GM18519 (cell line): Measurements from ENCODE around the gene EEFSEC.
"Not testable (repeated sequence)": the region's sequence is repeated elsewhere in the genome, so short reads cannot be mapped to it uniquely, and the experiment has no call there.

Source experiments
- ATAC-seq: cut with Tn5 transposase; IDR thresholded peaks from one replicate; pipeline ENCODE4 v1.9.1; 2021; ENCODE audit warnings: mild to moderate bottlenecking, moderate library complexity; ENCODE audit not compliant: unreplicated experiment, low FRiP score

EEFSEC gene

DNA sequence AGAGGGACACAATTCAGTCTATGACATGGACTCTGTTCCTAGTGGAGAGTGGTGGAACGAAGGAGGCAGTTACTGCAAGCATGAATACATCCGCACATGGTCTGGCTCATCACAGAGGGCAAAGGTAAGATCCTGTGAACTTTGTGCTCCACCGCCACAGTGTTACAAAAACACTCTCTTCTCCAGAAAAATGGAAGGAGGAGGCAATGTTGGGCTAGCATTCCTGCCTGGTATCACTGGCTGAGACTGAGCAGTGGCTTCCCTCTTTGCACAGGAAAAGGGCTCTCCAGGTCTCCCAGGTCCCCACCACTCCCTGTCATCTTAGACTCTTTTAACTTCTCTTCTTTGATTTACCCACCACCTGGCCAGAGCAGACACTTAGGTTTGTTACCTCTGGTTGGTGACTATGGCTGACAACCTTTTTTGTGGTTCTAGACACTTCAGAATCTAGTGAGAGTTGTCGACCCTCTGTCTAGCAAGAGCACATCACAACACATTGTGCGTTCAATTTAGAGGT, 1.5 kb upstream of the EEFSEC start:
- ATAC-seq, result no peak

DNA sequence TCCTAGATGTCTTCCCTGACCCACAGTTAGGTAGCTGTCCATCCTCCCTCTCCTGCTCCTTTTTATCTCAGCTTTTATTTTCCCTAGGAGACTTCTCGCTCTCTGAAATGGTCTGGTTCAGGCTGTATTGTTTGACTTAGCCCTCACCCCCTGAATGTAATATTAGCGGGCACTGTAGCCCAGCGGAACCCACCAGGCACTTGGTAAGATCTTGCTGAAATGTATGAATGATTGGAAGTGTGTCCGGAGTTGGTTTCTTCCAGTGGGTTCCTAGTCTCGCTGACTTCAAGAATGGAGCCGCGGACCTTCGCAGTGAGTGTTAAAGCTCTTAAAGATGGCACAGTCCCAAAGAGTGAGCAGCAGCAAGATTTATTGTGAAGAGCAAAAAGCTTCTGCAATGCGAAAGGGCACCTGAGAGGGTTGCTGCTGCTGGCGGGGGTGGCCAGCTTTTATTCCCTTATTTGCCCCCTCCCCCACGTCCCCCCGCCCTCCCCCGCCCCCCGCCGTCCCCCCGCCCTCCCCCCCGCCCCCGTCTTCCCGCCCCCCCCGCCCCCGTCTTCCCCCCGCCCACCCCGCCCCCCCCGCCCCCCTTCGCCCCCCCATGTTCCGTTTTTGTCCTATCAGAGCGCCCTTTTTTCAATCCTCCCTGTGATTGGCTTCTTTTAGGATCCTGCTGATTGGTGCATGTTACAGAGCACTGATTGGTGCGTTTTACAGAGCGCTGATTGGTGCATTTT, 694 bp upstream of the EEFSEC start:
- ATAC-seq, result no peak

GRCh38 chr3:128154354-128154753, 1.1 kb downstream of the EEFSEC start:
- not testable (repeated sequence) for ATAC-seq

DNA sequence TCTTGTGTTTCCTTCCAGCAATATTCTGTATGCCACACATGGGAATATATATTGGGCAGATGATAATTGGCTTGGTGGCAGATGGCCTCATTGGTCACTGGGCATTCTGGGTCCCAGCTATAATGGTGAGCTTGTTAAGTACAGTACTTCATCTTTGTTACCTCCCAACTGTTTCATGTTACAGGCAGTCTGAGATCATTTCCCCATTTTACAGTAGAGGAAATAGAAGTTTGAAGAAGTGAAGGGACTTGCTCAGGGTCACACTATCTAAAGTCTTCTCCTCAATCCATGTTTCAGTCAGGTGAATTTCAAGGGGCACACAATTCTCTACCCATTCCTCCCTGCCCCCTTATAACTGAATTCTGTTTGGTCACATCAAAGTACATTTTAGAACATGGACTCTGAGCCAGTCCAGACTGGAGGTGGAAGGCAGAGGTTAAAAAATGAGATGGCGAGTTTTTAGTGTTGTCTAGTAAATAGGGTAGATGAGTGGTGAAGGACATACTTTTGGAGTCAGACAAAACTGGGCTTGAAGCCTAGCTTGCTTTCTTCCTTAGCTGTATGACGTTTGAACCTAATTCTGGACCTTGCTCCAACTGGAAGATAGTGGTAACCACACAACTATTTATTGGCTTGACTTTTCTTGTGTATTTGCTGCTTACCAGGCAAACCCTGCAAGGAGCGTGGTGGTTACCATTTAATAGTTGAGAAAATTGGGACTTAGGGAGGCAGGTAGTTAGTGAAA, 2.5 kb downstream of the EEFSEC start:
- no peak for ATAC-seq

GRCh38 chr3:128160661-128161060, 7.4 kb downstream of the EEFSEC start:
- no peak for ATAC-seq

DNA sequence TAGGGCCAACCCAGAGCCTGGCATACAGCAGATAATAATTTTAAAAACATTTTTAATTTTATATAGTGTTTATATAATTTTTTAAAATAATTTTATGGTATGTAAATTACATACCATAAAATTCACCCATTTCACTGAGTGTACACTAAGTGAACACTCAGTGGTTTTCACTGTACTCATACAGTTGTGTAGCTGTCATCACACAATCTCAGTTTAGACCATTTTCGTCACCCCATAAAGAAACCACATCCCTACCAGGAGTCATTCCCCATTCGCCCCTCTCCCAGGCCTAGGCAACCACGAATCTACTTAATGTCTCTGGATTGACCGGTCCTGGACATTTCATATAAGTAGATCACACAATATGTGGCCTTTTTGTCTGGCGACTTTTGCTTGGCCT, 10.2 kb downstream of the EEFSEC start:
- ATAC-seq, result no peak

DNA sequence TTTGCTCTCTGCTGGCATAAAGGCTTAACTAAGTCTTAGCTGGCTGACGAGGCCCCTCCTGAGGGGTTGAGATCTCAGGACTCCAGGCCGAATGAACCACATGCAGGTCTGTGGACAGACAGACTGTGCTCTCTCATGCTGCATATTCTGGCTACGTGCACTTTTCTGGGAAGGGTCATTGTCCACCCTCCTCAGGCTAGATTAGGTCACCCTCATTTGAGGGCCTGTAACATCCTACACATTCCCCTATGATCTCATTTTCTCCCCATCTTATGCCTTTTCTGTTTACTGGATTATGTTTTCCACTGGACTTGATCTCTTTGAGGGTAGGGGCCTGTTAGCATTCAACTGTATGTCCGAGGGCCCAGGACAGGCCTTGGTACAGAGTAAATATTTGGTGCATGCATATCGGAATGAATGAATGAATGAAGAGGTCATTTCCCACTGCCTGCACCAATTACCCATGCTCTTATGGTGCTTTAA, 13.7 kb downstream of the EEFSEC start:
- ATAC-seq, result no peak

DNA sequence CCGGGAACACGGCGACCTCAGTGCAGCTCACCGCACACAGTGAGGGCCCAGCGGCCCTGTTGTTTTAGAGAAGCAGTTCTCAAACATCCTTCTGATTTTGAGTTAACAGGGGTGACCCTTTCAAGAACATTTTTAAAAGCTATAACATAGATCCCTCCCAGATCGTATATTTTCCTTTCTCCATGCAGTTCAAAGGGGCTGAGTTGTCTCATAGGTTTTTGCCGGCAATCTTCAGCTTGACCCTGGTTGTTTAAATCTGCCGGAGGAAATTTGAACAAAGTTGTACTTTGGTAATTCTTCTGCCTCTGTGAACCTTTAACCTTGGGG, 14.3 kb downstream of the EEFSEC start:
- no peak for ATAC-seq

- ATAC-seq, result no peak
Measured at GRCh38 chr3:128167973-128168674, 14.8 kb downstream of the EEFSEC start.

- ATAC-seq, result no peak
Measured at GRCh38 chr3:128168836-128169235, 15.6 kb downstream of the EEFSEC start.

- no peak for ATAC-seq
Measured at GRCh38 chr3:128170866-128171516, 17.7 kb downstream of the EEFSEC start.

DNA sequence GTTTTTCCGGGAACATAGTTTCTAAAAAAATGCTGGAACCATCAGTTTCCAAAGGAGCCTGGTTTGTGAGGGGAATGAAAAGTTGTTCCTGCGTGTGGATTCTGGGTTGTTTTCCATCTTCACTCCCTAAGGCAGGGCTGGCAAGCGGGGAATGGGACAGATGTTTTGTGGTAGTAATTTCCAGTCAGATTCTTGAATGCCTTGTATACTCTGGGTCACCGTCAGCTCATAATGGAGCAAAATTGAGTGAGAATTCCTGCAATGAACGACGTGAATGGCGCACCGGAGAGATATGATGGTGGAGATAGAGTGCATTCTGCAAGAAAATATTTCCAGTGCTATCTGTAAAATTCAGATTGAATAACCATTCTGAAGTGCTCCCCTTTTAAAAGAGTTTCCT, 19.9 kb downstream of the EEFSEC start:
- no peak for ATAC-seq

DNA sequence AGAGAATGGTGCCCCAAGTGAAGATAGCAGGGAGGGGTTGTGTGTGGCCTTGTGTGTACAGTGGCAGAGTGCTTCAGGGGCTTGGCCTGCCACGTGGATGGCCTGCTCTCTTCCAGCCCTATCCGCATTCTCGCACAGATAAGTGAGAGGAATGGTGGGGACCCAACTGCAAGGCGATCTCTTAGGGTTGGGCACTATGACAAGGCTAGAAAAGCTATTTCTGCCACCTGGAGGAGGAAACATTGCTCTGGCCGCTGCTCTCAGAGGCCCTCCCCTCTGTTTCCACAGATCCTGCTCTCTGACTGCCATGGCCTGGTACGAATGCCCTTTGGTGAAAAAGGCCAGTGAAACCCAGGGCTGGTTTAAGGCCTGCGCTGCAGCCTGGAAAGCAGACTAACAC, 20.6 kb downstream of the EEFSEC start:
- ATAC-seq, result no peak

DNA sequence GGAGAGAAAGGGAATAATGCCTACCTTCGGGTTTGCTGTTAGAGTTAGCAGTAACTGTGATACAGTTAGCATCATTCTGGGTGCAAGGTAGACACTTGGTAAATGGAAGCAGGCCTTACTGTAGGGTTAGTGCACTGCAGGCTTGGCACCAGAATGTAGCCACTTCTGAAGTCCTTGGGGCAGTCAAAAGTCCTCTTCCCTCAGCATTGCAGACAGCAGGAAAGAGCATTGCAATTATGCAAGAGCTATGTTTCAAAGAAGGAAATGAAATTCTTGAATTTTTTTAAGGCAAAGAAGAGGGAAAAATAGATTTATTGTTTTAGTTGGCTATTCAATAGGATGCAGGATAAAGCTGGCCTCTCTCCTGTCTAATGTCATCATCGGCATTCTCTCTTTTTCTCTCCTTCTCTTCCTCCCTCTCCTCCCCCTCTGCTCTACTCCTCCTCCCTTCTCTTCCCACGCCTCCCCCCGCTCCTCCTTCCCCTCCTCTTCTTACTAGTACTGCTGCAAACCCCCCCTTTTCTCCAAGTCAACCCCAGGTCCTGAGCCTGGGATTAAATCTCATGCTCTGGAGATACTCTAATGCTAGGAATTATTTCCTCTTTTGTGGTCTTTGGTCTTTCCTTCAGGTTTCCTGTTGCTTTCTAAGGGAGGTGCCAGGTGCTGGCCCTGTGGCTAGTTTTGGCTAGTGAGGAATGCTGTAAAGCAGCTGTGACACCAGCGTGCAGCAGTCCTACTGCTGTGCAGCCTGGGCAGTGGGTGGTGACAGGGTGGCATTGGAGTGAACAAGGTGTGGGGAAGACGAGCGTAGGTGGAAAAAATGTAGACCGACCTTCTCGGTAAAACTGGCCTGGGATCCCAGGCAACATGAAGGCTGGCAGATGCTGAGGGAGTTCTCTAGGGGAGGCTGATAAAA, 21.7 kb downstream of the EEFSEC start:
- ATAC-seq, result no peak

DNA sequence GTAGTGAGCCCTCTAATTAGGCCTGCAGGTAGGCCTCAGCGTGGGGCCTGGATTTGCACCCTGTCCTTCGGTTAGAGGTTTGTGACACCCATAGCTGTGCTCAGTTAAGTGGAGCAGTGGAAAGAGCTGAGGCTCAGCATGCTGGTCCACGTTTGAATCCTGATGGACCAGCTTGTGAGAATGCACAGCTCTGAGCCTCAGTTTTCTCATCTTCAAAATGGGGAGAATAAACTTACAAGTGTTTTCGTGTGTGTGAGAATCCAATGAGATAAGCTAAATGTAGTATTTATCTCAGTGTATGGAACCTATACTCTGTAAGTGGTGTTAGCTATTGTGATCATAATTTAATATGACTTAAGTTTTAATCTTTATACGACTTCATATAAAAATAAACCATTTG, 22.5 kb downstream of the EEFSEC start:
- no peak for ATAC-seq

DNA sequence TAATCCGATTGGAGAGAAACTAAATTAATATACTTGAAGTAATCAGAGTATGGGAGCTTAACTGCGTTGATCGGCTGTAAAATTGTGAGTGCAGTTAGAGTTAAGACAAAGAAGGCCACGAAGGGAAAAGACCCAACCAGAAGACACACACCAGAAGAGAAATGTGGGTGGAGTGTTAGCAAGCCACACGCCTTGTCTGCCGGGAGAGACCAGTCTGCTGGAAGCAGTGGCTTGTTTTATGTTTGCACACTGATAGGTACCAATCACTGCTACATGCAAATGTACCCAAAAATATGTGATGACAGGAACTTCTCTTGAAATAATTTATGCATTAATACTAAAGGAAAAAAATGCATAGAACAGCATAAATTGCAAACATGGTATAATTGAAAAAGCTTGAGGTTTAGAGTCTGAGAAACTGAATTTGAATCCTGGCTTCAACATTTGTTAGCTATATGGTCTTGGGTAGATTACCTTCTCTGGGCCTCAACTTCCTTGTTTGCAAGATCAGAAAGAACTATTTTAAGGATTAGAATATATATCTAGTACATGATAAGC, 23.1 kb downstream of the EEFSEC start:
- no peak for ATAC-seq

- no peak for ATAC-seq
Measured at GRCh38 chr3:128177865-128178264, 24.6 kb downstream of the EEFSEC start.

DNA sequence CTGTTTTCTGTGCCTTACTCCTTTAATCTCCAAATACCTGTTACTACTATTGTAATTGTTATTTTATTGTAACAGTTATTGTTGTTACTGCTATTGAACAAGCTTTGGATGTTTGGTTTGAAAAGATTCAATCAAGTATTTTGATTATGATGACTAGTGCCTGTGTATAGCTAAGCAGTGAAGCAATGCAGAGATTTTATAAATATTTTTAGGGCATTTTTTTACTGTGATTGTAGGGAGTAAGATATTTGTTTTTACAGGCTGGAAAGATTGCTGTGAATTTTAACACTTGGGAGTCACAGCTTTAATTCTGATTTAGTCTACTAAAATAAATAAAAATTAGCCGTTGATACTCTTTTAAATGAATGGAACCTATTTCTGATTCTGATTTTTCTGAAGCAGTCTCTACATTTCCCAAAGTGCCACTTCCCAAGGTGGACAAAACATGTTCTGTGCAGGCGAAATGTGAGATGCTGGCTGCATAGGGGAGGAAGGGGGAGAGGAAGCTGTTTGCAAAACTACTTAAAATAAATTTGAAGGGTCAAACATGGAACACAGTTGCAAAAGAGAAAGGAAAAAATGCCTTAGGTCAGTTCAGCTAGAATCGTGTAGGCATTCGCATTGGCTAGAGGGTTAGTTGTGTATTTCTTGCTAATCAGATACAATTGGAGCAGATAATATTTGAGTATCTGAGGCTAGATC, 25.7 kb downstream of the EEFSEC start:
- ATAC-seq, result no peak

DNA sequence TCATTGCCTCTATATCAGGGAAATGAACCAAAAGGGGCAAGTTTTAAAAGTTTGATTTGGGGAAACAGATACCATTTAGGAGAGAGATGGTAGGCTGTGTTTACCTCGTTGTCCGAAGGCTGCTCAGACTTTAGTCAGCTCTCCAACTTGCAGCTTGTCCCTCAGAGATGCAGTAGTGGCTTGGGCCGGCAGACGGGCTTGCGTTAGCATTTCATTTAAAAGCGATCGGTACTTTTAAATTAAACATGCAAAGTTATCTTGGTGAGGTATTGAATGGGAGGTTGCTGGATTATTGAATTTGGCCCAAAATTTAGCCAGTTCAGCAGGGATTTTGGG, 26.2 kb downstream of the EEFSEC start:
- ATAC-seq, result no peak
